Muscle layer of colon (tissue), 2 donors: ENCODE results near the gene MCM3.
A peak's percentile ranks its signal among the peaks of the same experiment; 100 is the strongest.

Source experiments
- H3K27ac ChIP-seq: one replicate; pipeline ENCODE4 v1.7.0; 2013; ENCODE audit warnings: low read depth, mild to moderate bottlenecking, low read length, moderate library complexity
- H3K27me3 ChIP-seq, 2 donors: one replicate each; pipeline ENCODE4 v1.7.0; 2013; ENCODE audit warnings: low read length in 2 of 2, mild to moderate bottlenecking in 2 of 2; ENCODE audit not compliant: insufficient read depth in 2 of 2, control insufficient read depth in 1 of 2
- H3K36me3 ChIP-seq: one replicate; pipeline ENCODE4 v1.7.0; 2013; ENCODE audit warnings: mild to moderate bottlenecking, low read length; ENCODE audit not compliant: insufficient read depth
- H3K4me1 ChIP-seq: one replicate; pipeline ENCODE4 v1.7.0; 2013; ENCODE audit warnings: mild to moderate bottlenecking, low read length; ENCODE audit not compliant: insufficient read depth
- H3K4me3 ChIP-seq, 2 donors: one replicate each; pipeline ENCODE4 v1.7.0; 2013; ENCODE audit warnings: low read length in 2 of 2, low read depth in 1 of 2, mild to moderate bottlenecking in 1 of 2, moderate library complexity in 1 of 2
- H3K9ac ChIP-seq: one replicate; pipeline ENCODE4 v1.7.0; 2013; ENCODE audit warnings: low read length
- H3K9me3 ChIP-seq: one replicate; pipeline ENCODE4 v1.7.0; 2013; ENCODE audit warnings: mild to moderate bottlenecking, low read length
- donor health status: abdominal sarcoma.
- donor health status: Adenocarcinoma of cecum.

Gene MCM3

GRCh38 chr6:52300489-52300931 is 16.0 kb upstream of the MCM3 start:
- Histone ChIP-seq H3K9ac (no peak overlapping the region), H3K4me1 (peaks cover 11% of the 10 kb centered on the region), H3K27ac (no peak overlapping the region), H3K9me3 (no peaks in the 10 kb centered on the region), H3K4me3 (no peak overlapping the region), H3K27me3 (no peaks in the 10 kb centered on the region), H3K36me3 (no peaks in the 10 kb centered on the region)

- no peak overlapping the region for H3K4me3 ChIP-seq
- peaks cover 6% of the 10 kb centered on the region for H3K4me1 ChIP-seq
- no peaks in the 10 kb centered on the region for H3K9me3 ChIP-seq
Observed at GRCh38 chr6:52299653-52300052, 15.1 kb upstream of the MCM3 start.

GRCh38 chr6:52297433-52297832 is 12.9 kb upstream of the MCM3 start:
- Histone ChIP-seq H3K36me3 (no peaks in the 10 kb centered on the region), H3K9ac (no peak overlapping the region), H3K4me3 (no peak overlapping the region), H3K27me3 (no peaks in the 10 kb centered on the region), H3K27ac (no peak overlapping the region), H3K9me3 (no peaks in the 10 kb centered on the region), H3K4me1 (no peaks in the 10 kb centered on the region)

More at GRCh38 chr6:52299653-52300052, 15.1 kb upstream of the MCM3 start:
- H3K27ac ChIP-seq, result no peak overlapping the region
- no peaks in the 10 kb centered on the region for H3K27me3 ChIP-seq
- no peaks in the 10 kb centered on the region for H3K36me3 ChIP-seq
- no peak overlapping the region for H3K9ac ChIP-seq

GRCh38 chr6:52293067-52293466 is 8.5 kb upstream of the MCM3 start:
- no peaks in the 10 kb centered on the region for H3K27me3 ChIP-seq
- H3K9ac ChIP-seq, result no peak overlapping the region
- H3K9me3 ChIP-seq, result no peaks in the 10 kb centered on the region
- H3K27ac ChIP-seq, result no peak overlapping the region
- H3K4me3 ChIP-seq, result no peak overlapping the region
- H3K36me3 ChIP-seq, result no peaks in the 10 kb centered on the region
- H3K4me1 ChIP-seq, result no peaks in the 10 kb centered on the region

GRCh38 chr6:52288841-52289240 is 4.3 kb upstream of the MCM3 start:
- Histone ChIP-seq H3K27ac (no peak overlapping the region), H3K27me3 (no peaks in the 10 kb centered on the region), H3K4me1 (peaks cover 10% of the 10 kb centered on the region), H3K4me3 (no peak overlapping the region), H3K36me3 (no peaks in the 10 kb centered on the region), H3K9ac (no peak overlapping the region), H3K9me3 (no peaks in the 10 kb centered on the region)

- Histone ChIP-seq H3K27me3 (no peaks in the 10 kb centered on the region), H3K36me3 (no peaks in the 10 kb centered on the region), H3K4me1 (peaks cover 16% of the 10 kb centered on the region), H3K4me3 (no peak overlapping the region), H3K9me3 (no peaks in the 10 kb centered on the region), H3K27ac (no peak overlapping the region), H3K9ac (no peak overlapping the region)
Observed at GRCh38 chr6:52288216-52288615, 3.7 kb upstream of the MCM3 start.

GRCh38 chr6:52286798-52287432 is 2.4 kb upstream of the MCM3 start:
- Histone ChIP-seq H3K27ac (no peak overlapping the region), H3K9ac (no peak overlapping the region), H3K9me3 (no peaks in the 10 kb centered on the region), H3K4me3 (no peak overlapping the region), H3K27me3 (no peaks in the 10 kb centered on the region), H3K36me3 (peaks cover 6% of the 10 kb centered on the region), H3K4me1 (peaks cover 18% of the 10 kb centered on the region)

- H3K27ac ChIP-seq, result peak overlapping the region; percentile 72
Observed at GRCh38 chr6:52285177-52286068, 881 bp upstream of the MCM3 start.

GRCh38 chr6:52284131-52284459 is 447 bp downstream of the MCM3 start:
- peak overlapping the region; percentile 47 for H3K27ac ChIP-seq
- peaks cover 18% of the 10 kb centered on the region for H3K4me1 ChIP-seq
- H3K9ac ChIP-seq, result peak overlapping the region; percentile 62
- H3K27me3 ChIP-seq, result no peaks in the 10 kb centered on the region
- H3K9me3 ChIP-seq, result no peaks in the 10 kb centered on the region
- H3K36me3 ChIP-seq, result peaks cover 26% of the 10 kb centered on the region
- peak overlapping the region; percentile 69 to 81 for H3K4me3 ChIP-seq

More at GRCh38 chr6:52285177-52286068, 881 bp upstream of the MCM3 start:
- Histone ChIP-seq H3K4me3 (peak overlapping the region; percentile 12 to 81), H3K9me3 (no peaks in the 10 kb centered on the region), H3K4me1 (peaks cover 18% of the 10 kb centered on the region), H3K27me3 (no peaks in the 10 kb centered on the region), H3K36me3 (peaks cover 13% of the 10 kb centered on the region), H3K9ac (peak overlapping the region; percentile 46)

- Histone ChIP-seq H3K4me3 (no peak overlapping the region), H3K27me3 (no peaks in the 10 kb centered on the region), H3K36me3 (peaks cover 36% of the 10 kb centered on the region), H3K4me1 (peaks cover 18% of the 10 kb centered on the region), H3K9ac (no peak overlapping the region), H3K9me3 (no peaks in the 10 kb centered on the region), H3K27ac (no peak overlapping the region)
Observed at GRCh38 chr6:52283111-52283510, 1.4 kb downstream of the MCM3 start.

GRCh38 chr6:52276130-52276529 is 8.4 kb downstream of the MCM3 start:
- no peak overlapping the region for H3K27ac ChIP-seq
- no peaks in the 10 kb centered on the region for H3K4me1 ChIP-seq
- H3K9me3 ChIP-seq, result no peaks in the 10 kb centered on the region
- H3K9ac ChIP-seq, result no peak overlapping the region
- H3K27me3 ChIP-seq, result no peaks in the 10 kb centered on the region
- peaks cover 69% of the 10 kb centered on the region for H3K36me3 ChIP-seq
- H3K4me3 ChIP-seq, result no peak overlapping the region
